ENCODE results near the gene IRF3.

Gene IRF3

DNA sequence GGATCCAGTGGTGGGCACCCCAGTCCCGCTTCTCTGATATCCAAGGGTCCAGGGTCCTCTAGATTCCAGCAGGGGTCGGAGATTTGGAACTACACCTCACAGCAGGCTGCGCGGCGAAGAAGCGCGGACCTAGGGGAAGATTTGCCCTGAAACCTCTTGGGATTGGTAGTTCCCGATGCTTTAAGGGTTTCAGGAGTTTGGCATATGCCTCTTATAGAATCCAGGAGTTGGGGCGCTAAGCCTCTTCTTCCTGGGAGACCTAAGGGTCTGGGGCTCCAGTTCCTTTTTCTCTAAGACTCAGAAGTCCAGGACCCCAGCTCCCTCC lies 425 bp upstream of the IRF3 start:
- Mint-ChIP-seq H3K36me3 (ENCODE audit: low read depth) (peaks cover 15% of the 10 kb centered on the region), H3K9me3 (no peaks in the 10 kb centered on the region), H3K4me3 (peak overlapping the region; percentile 93 to 98 (median 93)), H3K27ac (peak overlapping the region; percentile 78 to 94 (median 88)), H3K27me3 (ENCODE audit: low read depth) (no peaks in the 10 kb centered on the region), H3K4me1 (peaks cover 33% of the 10 kb centered on the region)
- TF ChIP-seq, protein P1, sequence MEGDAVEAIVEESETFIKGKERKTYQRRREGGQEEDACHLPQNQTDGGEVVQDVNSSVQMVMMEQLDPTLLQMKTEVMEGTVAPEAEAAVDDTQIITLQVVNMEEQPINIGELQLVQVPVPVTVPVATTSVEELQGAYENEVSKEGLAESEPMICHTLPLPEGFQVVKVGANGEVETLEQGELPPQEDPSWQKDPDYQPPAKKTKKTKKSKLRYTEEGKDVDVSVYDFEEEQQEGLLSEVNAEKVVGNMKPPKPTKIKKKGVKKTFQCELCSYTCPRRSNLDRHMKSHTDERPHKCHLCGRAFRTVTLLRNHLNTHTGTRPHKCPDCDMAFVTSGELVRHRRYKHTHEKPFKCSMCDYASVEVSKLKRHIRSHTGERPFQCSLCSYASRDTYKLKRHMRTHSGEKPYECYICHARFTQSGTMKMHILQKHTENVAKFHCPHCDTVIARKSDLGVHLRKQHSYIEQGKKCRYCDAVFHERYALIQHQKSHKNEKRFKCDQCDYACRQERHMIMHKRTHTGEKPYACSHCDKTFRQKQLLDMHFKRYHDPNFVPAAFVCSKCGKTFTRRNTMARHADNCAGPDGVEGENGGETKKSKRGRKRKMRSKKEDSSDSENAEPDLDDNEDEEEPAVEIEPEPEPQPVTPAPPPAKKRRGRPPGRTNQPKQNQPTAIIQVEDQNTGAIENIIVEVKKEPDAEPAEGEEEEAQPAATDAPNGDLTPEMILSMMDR (IDR thresholded peaks at IDR 0.05; ENCODE audit: unreplicated experiment in 3 of 3) = peak in 2 of 3 experiments; percentile 12 to 32

GRCh38 chr19:49665036-49665350 lies 664 bp downstream of the IRF3 start:
- Mint-ChIP-seq H3K27me3 (ENCODE audit: low read depth) (no peaks in the 10 kb centered on the region), H3K4me3 (peak overlapping the region; percentile 93 to 98 (median 93)), H3K9me3 (no peaks in the 10 kb centered on the region), H3K36me3 (ENCODE audit: low read depth) (peaks cover 23% of the 10 kb centered on the region), H3K4me1 (peaks cover 33% of the 10 kb centered on the region), H3K27ac (peak overlapping the region; percentile 78 to 94 (median 88))
- TF ChIP-seq, protein P1 (IDR thresholded peaks at IDR 0.05; ENCODE audit: unreplicated experiment in 3 of 3) = no peak

DNA sequence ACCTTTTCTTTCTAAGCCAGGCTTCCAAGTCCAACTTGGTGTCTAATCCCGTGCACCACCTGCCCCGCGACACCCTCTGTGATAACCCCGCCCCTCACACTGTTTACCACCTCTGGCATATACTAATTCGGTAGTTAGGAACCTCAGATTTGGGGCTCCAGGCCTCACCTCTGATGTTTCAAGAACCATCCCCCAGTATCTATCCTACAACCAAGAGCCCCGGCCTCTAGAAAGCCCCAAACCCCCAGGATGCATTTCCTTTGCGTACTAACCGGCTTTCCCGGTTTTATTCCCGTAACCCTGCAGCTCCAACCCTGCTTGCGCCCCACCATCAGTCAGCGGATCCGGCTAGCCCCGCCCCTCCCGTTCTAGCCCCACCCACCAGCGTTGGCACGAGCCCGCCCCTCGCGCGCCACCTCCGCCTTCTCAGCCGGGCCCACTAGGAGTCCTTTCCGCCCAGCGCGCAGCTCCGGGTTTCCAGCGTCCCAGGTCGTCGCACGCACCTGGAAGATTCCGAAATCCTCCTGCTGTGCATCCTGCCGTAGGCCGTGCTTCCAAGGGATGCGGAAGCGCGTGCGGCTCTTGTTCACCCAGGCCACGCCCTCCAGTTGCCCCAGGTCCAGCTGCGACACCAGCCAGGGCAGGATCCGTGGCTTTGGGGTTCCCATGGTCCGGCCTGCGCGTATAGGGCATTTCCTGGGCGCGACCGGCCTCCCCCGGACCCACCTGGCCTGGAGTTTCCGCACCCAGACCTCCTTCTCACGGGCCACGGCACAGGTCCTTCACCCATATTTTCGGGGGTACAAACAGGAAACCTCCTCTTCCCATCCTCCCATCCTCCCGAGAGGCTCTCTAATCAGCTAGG lies 1.3 kb downstream of the IRF3 start:
- TF ChIP-seq, protein P1 (IDR thresholded peaks at IDR 0.05; ENCODE audit: unreplicated experiment in 3 of 3) = peak in 1 of 3 experiments; percentile 19
- Mint-ChIP-seq H3K27me3 (ENCODE audit: low read depth) (no peaks in the 10 kb centered on the region), H3K9me3 (no peaks in the 10 kb centered on the region), H3K36me3 (ENCODE audit: low read depth) (peaks cover 25% of the 10 kb centered on the region), H3K4me3 (peak overlapping the region; percentile 93 to 98 (median 93)), H3K4me1 (peaks cover 29% of the 10 kb centered on the region), H3K27ac (peak overlapping the region; percentile 78 to 94 (median 88))

DNA sequence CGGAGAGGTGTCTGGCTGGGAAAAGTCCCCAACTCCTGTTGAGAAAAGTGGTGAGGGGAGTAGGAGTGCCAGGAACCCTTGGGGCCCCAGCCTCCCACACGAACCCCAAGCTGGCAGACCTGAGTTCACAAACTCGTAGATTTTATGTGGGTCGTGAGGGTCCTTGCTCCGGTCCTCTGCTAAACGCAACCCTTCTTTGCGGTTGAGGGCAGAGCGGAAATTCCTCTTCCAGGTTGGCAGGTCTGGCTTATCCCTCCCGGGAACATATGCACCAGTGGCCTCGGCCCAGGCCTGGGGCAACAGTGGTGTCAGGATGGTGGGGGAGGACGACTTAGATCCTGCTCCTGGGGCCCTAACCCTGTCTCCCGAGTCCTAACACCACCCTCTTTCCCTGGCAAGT lies 2.4 kb downstream of the IRF3 start:
- no peak overlapping the region for H3K27ac Mint-ChIP-seq
- H3K4me1 Mint-ChIP-seq = peaks cover 29% of the 10 kb centered on the region
- peak overlapping the region; percentile 64 to 98 (median 72) for H3K4me3 Mint-ChIP-seq
- H3K36me3 Mint-ChIP-seq (ENCODE audit: low read depth) = peaks cover 32% of the 10 kb centered on the region
- TF ChIP-seq, protein P1 (IDR thresholded peaks at IDR 0.05; ENCODE audit: unreplicated experiment in 3 of 3) = no peak
- H3K27me3 Mint-ChIP-seq (ENCODE audit: low read depth) = no peaks in the 10 kb centered on the region
- no peaks in the 10 kb centered on the region for H3K9me3 Mint-ChIP-seq

- TF ChIP-seq, protein P1 (IDR thresholded peaks at IDR 0.05; ENCODE audit: unreplicated experiment in 3 of 3) = no peak
- Mint-ChIP-seq H3K27me3 (ENCODE audit: low read depth) (no peaks in the 10 kb centered on the region), H3K4me1 (peaks cover 23% of the 10 kb centered on the region), H3K27ac (no peak overlapping the region), H3K36me3 (ENCODE audit: low read depth) (peaks cover 38% of the 10 kb centered on the region), H3K4me3 (peak overlapping the region in 1 of 3 experiments; percentile 50), H3K9me3 (no peaks in the 10 kb centered on the region)
Observed at GRCh38 chr19:49662011-49662410, 3.6 kb downstream of the IRF3 start.
